Esophagus muscularis mucosa (tissue), 4 donors: ENCODE measurements around the gene TIMP1. TPM values are rescaled to one million over a fixed set of nuclear protein-coding genes. Genes with fewer than 3 reads are reported as not detected.

Source experiments
- DNase-seq: peaks from one replicate; pipeline ENCODE4 v3.0.0-alpha.2; 2017; ENCODE audit errors: extremely low spot score
- H3K27ac ChIP-seq, 4 donors: fragments of 200-600 bp; sonication (generic); replicated peaks in 1 of 4; 1 replicate in 3 of 4; 2 replicates in 1 of 4; pipeline ENCODE4 v1.5.1; 2016 to 2019; ENCODE audit warnings: mild to moderate bottlenecking in 1 of 4
- H3K27me3 ChIP-seq, 4 donors: fragments of 200-600 bp; sonication (generic); one replicate each; pipeline versions ENCODE4 v1.5.1 to v1.6.0; 2016 to 2019
- H3K36me3 ChIP-seq, 4 donors: fragments of 200-600 bp; sonication (generic); one replicate each; pipeline ENCODE4 v1.5.1; 2016 to 2019
- H3K4me1 ChIP-seq, 4 donors: fragments of 200-600 bp; sonication (generic); one replicate each; pipeline ENCODE4 v1.5.1; 2016 to 2019
- H3K4me3 ChIP-seq, 4 donors: fragments of 200-600 bp; sonication (generic); 1 replicate in 2 of 4; 2 replicates in 2 of 4; pipeline ENCODE4 v1.5.1; 2016 to 2019; ENCODE audit warnings: mild to moderate bottlenecking in 4 of 4, moderate library complexity in 1 of 4
- H3K9me3 ChIP-seq, 4 donors: fragments of 200-600 bp; sonication (generic); 1 replicate in 3 of 4; 2 replicates in 1 of 4; pipeline ENCODE4 v1.5.1; 2016 to 2019
- EP300 ChIP-seq: sonication (generic); formaldehyde crosslinking; IDR thresholded peaks from one replicate; pipeline ENCODE4 v1.6.1; 2017; ENCODE audit warnings: antibody characterized with exemption
- POLR2A ChIP-seq: fragments of 450-650 bp; IDR thresholded peaks from one replicate; pipeline ENCODE4 v1.6.1; 2017; ENCODE audit warnings: antibody characterized with exemption, moderate library complexity, mild to moderate bottlenecking, low read depth
- POLR2AphosphoS5 ChIP-seq, 2 donors: sonication (generic); formaldehyde crosslinking; IDR thresholded peaks; one replicate each; pipeline ENCODE4 v1.6.1; 2017; ENCODE audit warnings: antibody characterized with exemption in 2 of 2
- WGBS: methylation state at CpG from one replicate; pipeline ENCODE4 v1.1.5; 2018; 5-methylcytosine and 5-hydroxymethylcytosine counted together
- intact Hi-C: fragments of 100-400 bp; cut with DNase I; formaldehyde crosslinking; loops from one replicate; pipeline ENCODE4 v1.15.1; 2023
- total RNA-seq, 4 donors: library from RNA; depleted of rRNA; stranded (reverse); fragments of >200 nt; gene quantifications; one replicate each; pipeline versions ENCODE4 v1.1.0 to v1.2.1, GENCODE V29; 2016
- TF ChIP-seq, protein P1 (sequence below), 3 experiments: fragments of 200-600 bp in 2 of 3; fragments of 450-650 bp in 1 of 3; sonication (generic) in 2 of 3; IDR thresholded peaks; one replicate each; pipeline ENCODE4 v1.5.1; 2017 to 2019; ENCODE audit warnings: antibody characterized with exemption in 3 of 3, mild to moderate bottlenecking in 2 of 3, moderate library complexity in 1 of 3

The TIMP1 gene
- total RNA-seq, 4 donors from 2014 or later = 82.6 to 251 (median 178) TPM

DNA sequence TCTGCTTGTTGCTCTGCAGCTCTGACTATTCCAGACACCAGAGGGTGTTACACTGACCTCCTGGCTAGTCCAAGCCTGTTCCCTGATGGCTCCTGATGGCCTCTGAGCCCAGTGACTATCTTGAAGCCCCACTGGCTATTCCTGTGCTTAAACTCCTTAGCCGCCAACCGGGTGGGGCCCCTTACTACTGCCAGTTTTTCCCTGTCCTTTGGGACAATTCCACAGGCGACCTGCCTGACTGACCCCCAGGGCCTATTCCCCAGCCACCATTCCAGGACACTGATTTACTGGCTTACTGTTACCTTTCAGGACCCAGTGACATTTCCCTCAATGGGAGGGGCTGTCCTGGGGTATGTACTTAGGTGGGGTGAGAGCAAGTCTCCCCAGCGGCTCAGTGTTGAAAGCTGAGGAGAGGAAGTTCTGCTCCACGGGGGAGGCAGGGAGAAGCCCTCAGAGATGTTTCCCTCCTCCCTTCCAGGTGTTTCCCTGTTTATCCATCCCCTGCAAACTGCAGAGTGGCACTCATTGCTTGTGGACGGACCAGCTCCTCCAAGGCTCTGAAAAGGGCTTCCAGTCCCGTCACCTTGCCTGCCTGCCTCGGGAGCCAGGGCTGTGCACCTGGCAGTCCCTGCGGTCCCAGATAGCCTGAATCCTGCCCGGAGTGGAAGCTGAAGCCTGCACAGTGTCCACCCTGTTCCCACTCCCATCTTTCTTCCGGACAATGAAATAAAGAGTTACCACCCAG, 4.0 kb downstream of the TIMP1 start:
- TF ChIP-seq EP300 = no peak
- no peak for TF ChIP-seq POLR2AphosphoS5 (IDR thresholded peaks at IDR 0.05)
- no peak for TF ChIP-seq POLR2A
- TF ChIP-seq, protein P1, sequence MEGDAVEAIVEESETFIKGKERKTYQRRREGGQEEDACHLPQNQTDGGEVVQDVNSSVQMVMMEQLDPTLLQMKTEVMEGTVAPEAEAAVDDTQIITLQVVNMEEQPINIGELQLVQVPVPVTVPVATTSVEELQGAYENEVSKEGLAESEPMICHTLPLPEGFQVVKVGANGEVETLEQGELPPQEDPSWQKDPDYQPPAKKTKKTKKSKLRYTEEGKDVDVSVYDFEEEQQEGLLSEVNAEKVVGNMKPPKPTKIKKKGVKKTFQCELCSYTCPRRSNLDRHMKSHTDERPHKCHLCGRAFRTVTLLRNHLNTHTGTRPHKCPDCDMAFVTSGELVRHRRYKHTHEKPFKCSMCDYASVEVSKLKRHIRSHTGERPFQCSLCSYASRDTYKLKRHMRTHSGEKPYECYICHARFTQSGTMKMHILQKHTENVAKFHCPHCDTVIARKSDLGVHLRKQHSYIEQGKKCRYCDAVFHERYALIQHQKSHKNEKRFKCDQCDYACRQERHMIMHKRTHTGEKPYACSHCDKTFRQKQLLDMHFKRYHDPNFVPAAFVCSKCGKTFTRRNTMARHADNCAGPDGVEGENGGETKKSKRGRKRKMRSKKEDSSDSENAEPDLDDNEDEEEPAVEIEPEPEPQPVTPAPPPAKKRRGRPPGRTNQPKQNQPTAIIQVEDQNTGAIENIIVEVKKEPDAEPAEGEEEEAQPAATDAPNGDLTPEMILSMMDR (IDR thresholded peaks at IDR 0.05) = no peak
- Histone ChIP-seq H3K27ac (no peak overlapping the region), H3K4me3 (no peak overlapping the region), H3K9me3 (no peaks in the 10 kb centered on the region), H3K27me3 (no peaks in the 10 kb centered on the region), H3K4me1 (peaks cover 0 to 23% (median 18%) of the 10 kb centered on the region in 4 donors), H3K36me3 (peaks cover 0 to 16% (median 7%) of the 10 kb centered on the region in 4 donors)
- intact Hi-C loops = no loop called here
- DNase-seq = no peak
- 71% methylated on average over 9 of the region's 11 CpGs for WGBS

DNA sequence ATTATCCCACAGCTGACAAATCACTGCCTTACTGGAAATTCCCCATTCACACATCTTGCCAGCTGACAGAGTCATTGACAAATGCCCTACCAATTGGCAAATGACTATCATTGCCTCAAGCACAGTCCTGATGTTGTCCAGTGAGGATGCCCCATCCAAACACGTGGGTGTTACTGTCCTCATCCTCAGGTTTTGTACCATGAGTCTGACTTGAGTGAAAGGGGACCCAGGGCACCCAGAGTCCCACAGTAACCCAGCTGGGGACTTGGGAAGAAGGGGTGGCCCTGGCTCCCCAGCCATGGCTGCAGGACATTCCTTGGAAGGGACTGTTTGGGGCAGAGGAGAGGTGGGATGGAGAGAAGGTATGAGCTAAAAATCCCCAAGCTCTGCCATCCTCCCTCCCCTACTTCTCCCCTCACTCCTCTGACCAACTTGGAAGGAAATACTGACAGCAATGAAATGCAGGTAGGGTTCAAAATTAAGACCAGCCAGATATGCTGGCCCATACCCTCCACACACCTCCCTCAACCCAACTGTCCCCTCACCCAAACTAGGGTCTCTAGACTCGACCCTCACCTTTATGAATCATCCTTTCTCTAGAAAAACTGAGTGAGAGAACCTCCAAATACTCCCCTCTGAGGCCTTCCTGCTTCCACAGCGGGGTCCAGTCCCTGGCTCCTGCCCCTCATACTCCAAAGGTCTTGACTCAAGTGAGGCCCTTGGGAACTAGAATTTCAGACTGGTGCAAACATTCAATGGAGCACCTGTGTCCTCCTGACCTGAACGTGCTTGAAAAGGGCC, 5.1 kb downstream of the TIMP1 start:
- peaks cover 0 to 16% (median 12%) of the 10 kb centered on the region in 4 donors for H3K4me1 ChIP-seq
- intact Hi-C loops = no loop called here
- TF ChIP-seq POLR2AphosphoS5 (IDR thresholded peaks at IDR 0.05) = no peak
- no peak overlapping the region for H3K4me3 ChIP-seq
- peaks cover 0 to 16% (median 7%) of the 10 kb centered on the region in 4 donors for H3K36me3 ChIP-seq
- no peaks in the 10 kb centered on the region for H3K9me3 ChIP-seq
- H3K27ac ChIP-seq = no peak overlapping the region
- H3K27me3 ChIP-seq = no peaks in the 10 kb centered on the region
- WGBS = 45% methylated on average over 4 of the region's 4 CpGs
- DNase-seq = no peak

DNA sequence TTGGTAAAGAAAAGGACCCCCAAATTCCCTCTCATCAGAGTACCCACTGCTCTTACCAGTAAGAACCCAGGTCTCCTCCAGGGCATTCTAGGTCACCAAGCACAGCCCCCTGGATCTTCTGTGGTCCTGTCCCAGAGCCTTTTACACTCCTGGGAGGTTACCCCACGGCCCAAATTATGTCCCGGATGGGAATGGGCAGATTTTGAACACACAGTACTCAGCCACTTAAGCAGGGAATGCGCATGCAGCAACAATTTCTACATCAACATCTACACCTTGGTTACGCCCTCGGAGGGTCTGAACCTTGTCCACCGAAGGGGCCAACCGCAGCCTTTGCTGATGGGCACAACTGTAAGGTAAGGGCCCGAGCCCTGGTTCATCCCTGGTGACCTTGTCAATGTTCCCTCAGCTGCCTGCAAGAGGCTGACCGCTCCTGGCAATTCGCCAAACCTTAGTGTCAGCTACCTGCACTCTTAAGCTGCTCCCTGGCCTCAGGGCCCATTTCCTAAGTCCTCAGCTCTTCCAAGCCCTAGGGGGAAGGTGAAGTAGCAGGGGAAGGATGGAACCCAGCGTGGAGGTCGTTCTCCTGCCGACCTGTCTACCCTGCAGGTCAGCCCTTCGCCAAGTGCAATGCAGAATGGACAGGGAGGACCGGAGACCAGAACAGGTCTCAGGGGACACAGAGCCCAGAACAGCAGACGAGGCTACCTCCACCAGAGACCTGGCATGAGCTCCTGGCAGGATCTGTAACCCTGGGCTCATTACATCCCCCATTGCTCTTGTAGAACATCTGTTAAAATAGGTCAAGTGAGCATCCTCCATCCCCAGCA, 5.9 kb downstream of the TIMP1 start:
- WGBS = 82% methylated on average over 14 of the region's 16 CpGs
- no peak for DNase-seq
- H3K4me3 ChIP-seq = no peak overlapping the region
- intact Hi-C loops = no loop called here
- H3K36me3 ChIP-seq = peaks cover 0 to 16% (median 7%) of the 10 kb centered on the region in 4 donors
- no peak overlapping the region for H3K27ac ChIP-seq
- peaks cover 0 to 10% (median 5%) of the 10 kb centered on the region in 4 donors for H3K4me1 ChIP-seq
- no peaks in the 10 kb centered on the region for H3K9me3 ChIP-seq
- H3K27me3 ChIP-seq = no peaks in the 10 kb centered on the region
- TF ChIP-seq EP300 (no peak), POLR2AphosphoS5 (IDR thresholded peaks at IDR 0.05) (no peak), POLR2A (no peak)
- TF ChIP-seq, protein P1 (IDR thresholded peaks at IDR 0.05) = no peak

GRCh38 chrX:47590984-47591383, 8.7 kb downstream of the TIMP1 start:
- WGBS = 65% methylated on average over 3 of the region's 5 CpGs
- Histone ChIP-seq H3K9me3 (peaks cover 0 to 2% (median 0%) of the 10 kb centered on the region in 4 donors), H3K4me1 (no peaks in the 10 kb centered on the region), H3K36me3 (peaks cover 0 to 7% (median 3%) of the 10 kb centered on the region in 4 donors), H3K27me3 (no peaks in the 10 kb centered on the region), H3K27ac (no peak overlapping the region), H3K4me3 (no peak overlapping the region)
- DNase-seq = no peak
- TF ChIP-seq POLR2A = no peak
- TF ChIP-seq EP300 = no peak
- TF ChIP-seq, protein P1 (IDR thresholded peaks at IDR 0.05) = no peak
- no peak for TF ChIP-seq POLR2AphosphoS5 (IDR thresholded peaks at IDR 0.05)
- intact Hi-C loops = no loop called here
